Epithelial cell of esophagus (primary cell): ENCODE measurements around the gene DNAJA4.

Experiments used
- DNase-seq: peaks from one replicate; pipeline ENCODE4 v3.0.0; 2010; ENCODE audit warnings: low read depth
- H3K4me3 ChIP-seq: 2 replicates; pipeline ENCODE4 v1.5.1; 2011; ENCODE audit warnings: mild to moderate bottlenecking, low read length, control low read depth
- TF ChIP-seq, protein P1 (sequence below): IDR thresholded peaks from 2 replicates; pipeline ENCODE4 v1.5.1; 2011; ENCODE audit warnings: low read depth, mild to moderate bottlenecking, low read length, control low read depth, inconsistent platforms; ENCODE audit not compliant: insufficient read depth; ENCODE audit errors: missing control alignments

The DNAJA4 gene

DNA sequence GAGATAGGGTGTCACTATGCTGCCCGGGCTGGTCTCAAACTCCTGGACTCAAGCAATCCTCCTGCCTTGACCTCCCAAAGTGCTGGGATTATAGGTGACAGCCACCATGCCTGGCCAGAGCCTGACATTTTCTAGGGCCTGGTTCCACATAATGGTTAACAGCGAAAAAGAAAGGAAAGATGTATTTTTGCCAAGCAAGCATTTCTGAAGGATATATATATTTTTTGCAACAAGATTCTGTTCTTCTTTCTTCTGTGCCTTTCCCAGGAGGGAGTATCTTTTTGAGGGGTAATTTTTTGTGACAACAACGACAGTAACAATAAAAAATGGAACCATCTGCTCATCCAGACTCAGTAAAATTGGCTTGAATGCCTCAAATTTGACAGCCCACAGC, 8.3 kb upstream of the DNAJA4 start:
- TF ChIP-seq, protein P1, sequence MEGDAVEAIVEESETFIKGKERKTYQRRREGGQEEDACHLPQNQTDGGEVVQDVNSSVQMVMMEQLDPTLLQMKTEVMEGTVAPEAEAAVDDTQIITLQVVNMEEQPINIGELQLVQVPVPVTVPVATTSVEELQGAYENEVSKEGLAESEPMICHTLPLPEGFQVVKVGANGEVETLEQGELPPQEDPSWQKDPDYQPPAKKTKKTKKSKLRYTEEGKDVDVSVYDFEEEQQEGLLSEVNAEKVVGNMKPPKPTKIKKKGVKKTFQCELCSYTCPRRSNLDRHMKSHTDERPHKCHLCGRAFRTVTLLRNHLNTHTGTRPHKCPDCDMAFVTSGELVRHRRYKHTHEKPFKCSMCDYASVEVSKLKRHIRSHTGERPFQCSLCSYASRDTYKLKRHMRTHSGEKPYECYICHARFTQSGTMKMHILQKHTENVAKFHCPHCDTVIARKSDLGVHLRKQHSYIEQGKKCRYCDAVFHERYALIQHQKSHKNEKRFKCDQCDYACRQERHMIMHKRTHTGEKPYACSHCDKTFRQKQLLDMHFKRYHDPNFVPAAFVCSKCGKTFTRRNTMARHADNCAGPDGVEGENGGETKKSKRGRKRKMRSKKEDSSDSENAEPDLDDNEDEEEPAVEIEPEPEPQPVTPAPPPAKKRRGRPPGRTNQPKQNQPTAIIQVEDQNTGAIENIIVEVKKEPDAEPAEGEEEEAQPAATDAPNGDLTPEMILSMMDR: no peak
- no peak for DNase-seq

DNA sequence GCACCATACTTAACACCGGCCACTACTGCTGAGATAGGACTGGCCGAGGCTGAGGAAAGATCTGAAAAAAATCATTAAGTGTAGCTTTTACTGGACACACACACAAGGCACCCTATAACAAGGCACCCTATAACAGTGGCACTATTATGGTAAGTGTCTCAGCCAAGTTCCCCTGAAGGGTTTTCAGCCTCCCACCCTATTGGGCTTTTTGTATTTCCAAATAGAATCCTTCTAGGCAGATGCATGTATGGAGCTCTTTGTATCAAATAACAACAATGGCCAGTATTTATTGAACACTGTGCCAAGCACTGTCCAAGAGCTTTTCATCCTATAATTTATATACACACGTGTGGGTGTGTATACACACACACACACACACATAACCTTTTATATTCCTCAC, 6.7 kb upstream of the DNAJA4 start:
- DNase-seq: no peak
- TF ChIP-seq, protein P1: no peak
- H3K4me3 ChIP-seq: no peak overlapping the region

More for the DNA sequence above, 8.3 kb upstream of the DNAJA4 start:
- H3K4me3 ChIP-seq: no peak overlapping the region

DNA sequence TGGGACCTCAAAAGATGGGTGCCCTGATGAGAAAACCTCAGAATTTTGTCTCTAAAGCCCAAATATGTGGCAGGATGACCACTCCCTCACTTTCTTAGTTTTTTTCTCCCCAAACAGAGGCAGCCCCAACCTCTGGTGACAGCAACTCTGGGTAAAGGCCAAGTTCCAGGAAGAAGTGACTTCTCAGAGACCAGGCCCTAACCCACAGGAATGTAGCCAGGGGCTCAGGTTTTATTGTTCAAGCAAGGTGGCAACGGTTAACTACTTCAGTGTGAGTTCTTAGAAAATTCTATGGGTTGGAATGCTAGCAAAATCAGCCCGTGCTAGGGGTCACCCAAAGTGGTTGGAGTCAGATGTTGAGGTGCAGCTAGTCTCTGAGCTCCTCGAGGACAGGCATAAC, 5.1 kb upstream of the DNAJA4 start:
- TF ChIP-seq, protein P1: no peak
- DNase-seq: no peak
- no peak overlapping the region for H3K4me3 ChIP-seq

DNA sequence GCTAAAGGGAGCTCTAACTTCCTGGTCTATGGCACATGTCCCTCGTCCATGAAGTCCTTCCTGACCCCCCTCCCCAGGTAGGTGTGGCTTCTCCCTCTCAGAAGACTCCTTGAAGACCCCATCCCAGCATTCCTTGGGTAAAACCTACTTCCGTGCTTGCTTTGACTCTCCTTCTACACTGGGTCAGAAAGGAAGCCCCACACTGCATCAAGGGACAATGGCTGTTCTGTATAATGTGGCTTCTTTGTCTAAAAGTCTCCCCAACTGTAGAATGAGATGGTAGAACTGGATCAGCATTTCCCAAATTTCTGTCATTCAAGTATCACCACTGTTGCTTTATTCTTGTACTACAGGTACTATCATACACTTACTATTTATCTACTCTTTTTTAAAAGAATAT, 3.9 kb upstream of the DNAJA4 start:
- TF ChIP-seq, protein P1: no peak
- DNase-seq: no peak
- H3K4me3 ChIP-seq: no peak overlapping the region

DNA sequence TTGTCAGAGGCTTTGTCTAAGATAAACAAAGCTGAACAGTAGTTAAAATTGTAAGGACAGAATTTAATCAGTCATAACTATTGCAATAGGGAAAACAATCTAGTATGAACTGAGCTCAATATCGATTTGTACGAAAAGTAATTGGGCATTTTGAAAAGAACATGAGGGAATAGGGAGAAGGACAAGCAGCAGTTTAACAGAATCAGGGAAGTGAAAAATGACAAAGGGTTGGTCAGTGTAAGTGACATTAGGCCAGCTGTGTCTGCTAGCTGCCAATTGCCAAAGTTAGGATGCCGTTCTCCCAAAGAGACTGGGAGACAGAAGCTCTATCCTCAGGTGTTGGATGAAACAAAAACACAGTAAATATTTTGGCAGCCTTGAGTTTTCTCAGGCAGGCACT, 3.3 kb upstream of the DNAJA4 start:
- H3K4me3 ChIP-seq: no peak overlapping the region
- TF ChIP-seq, protein P1: no peak
- DNase-seq: no peak

DNA sequence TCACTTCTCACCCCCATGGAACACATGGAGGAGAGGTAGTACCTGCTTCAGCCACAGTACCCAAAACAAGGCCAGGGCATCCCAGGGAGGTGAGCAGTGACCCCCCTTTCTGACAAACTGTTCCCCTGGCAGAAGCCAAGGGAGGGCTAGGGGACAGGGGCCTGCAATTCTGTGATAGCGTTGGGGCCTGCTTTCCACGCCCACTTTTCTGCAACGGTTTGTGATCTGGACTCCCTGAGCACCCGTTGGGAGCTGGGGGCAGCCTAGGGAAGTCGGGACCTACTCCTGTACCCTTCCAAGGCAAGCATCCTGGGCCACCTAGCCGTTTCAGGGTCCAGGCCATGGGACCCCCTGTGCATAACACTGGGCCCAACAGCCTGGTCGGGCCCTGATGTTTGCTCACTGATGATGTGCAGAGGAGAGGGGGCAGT, 996 bp upstream of the DNAJA4 start:
- TF ChIP-seq, protein P1: no peak
- no peak for DNase-seq

DNA sequence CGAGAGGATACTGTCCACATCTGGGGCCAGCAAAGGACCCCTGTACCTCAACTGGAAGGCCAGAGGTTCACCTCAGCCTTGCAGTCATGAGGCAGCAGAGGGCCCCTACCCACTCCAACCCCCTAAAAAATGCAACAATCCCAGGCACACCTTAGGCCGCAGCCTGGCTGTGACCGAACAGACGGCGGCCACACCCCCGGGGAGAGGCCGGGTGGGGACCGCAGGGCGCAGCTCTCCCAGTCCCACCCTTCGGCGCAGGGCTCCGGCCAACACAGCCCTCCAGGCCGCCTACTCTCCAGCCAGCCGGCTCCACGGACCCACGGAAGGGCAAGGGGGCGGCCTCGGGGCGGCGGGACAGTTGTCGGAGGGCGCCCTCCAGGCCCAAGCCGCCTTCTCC, 457 bp upstream of the DNAJA4 start:
- H3K4me3 ChIP-seq: no peak overlapping the region
- TF ChIP-seq, protein P1: no peak
- DNase-seq: no peak

More for the DNA sequence above, 996 bp upstream of the DNAJA4 start:
- H3K4me3 ChIP-seq: no peak overlapping the region
